ENCODE data around the gene CAD.

GRCh38 chr2:27199241-27199640, 17.9 kb upstream of the CAD start:
- no peak for TF ChIP-seq CTCF (IDR thresholded peaks at IDR 0.05)
- TF ChIP-seq POLR2A (IDR thresholded peaks at IDR 0.05): no peak

Measured in esophagus squamous epithelium (tissue), 4 donors.